Head of caudate nucleus (tissue), 42 donors: ENCODE results near the gene RAE1.

Source experiments
- DNase-seq, 42 donors: peaks; one replicate each; pipeline versions ENCODE4 v3.0.0 to v3.0.0-alpha.2; 2020 to 2021; ENCODE audit warnings: mixed read lengths in 7 of 42
- intact Hi-C: fragments of 100-400 bp; cut with DNase I; formaldehyde crosslinking; loops from one replicate; pipeline ENCODE4 v1.15.0; 2022

RAE1 gene

DNA sequence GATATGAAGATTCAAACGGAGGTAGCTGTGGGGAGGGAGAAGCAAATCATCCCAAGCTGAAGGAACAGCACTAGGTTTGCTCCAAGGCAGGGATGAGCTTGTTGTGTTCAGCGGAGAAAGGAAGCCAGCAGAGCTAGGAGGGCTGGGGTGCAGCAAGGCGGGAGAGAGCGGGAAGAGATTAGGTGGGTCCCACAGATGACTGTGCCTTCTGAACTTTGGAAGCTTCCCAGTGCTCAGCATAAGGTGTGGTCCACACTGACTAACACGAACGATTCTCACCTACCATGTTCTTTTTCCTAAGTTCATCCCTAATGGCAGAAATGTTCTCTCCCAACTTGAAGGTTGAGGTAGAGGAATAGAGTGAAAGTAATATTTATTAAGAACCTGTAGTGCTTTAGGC is 1.2 kb downstream of the RAE1 start:
- no peak for DNase-seq
- intact Hi-C loops = no loop called here

DNA sequence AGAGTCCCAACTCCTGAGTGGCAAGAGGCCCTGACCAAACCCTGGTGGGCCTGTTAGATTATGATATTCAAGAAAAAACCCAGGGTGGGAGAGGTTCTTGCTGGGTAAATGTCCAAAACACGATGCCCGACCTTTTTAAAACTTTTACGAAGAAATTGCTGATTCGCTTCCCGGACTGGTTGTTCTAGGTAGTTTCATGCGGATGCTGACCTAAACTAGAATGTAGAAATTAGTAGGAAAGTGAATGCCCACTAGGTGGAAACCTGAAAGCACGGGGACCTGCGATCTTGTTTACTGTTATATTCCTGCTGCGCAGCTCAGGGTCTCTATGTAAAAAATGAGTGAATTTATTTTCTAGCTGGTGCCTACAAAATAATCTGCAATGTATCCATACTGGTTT is 2.3 kb downstream of the RAE1 start:
- intact Hi-C loops = no loop called here
- DNase-seq = no peak

DNA sequence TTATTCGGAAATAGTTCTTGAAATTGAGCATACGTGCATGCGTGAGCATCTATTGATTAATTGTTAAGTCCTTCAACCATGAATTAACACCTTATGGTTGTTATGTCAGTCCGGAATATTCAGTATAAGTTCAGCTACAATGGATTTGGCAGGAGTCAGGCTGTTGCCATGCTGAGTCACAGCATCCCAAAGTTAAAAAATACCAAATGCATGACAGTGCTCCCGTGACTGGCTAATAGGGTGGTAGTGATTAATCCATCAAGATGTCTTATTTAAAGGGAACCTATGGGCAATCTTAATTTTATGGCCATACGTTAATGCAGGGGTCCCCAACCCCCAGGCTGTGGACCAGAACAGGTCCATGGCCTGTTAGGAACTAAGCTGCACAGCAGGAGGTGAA is 10.5 kb downstream of the RAE1 start:
- intact Hi-C loops = no loop called here
- no peak for DNase-seq

DNA sequence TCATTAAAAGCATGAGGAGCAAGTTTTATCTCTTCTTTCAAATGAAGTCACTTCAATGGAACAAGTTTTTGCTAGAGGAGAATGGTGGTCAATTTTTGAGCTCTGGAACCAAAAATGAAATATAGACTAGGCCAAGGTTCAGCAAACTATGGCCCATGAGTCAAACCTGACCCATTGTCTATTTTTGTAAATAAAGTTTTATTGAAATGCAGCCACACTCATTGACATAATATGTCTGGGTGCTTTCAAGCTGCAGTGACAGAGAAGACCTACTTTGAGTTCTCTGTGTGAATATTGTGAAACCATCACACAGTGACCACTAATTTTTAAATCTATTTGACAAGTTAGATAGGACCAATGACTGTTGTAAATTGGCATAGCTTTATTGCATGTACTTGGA is 13.4 kb downstream of the RAE1 start:
- no peak for DNase-seq

GRCh38 chr20:57369596-57369995 is 18.5 kb downstream of the RAE1 start:
- intact Hi-C loops = no loop called here
- DNase-seq = no peak

More for the DNA sequence above, 13.4 kb downstream of the RAE1 start:
- intact Hi-C loops = no loop called here

GRCh38 chr20:57370316-57370715 is 19.3 kb downstream of the RAE1 start:
- DNase-seq = no peak
- intact Hi-C loops = loop anchor here (10.0 kb wide), 1 partner anchor 224 kb away; no protein-coding TSS in a partner anchor

- intact Hi-C loops = loop anchor here (10.0 kb wide), 1 partner anchor 223 kb away; no protein-coding TSS in a partner anchor
- no peak for DNase-seq
Measured at GRCh38 chr20:57371363-57371762, 20.3 kb downstream of the RAE1 start.

DNA sequence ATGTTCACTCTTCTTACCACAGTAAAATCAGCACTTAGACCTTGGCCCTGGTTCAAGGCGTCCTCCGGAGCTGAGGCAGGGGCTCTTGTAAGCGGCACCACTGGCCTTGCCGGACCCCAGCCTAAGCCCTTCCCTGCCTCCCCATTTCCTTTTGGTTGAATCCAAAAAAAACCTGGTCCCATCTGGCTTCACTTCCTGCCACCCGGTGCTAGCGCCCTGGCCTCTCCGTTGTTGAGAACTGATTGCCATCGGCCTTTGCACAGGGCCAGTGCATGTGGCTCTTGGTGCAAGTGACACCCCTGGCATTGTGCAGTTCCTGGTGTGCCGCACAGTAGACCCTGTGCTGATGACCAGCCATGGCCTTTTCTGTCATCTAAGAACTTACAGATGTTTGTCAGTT is 21.1 kb downstream of the RAE1 start:
- intact Hi-C loops = loop anchor here (10.0 kb wide), 1 partner anchor 223 kb away; no protein-coding TSS in a partner anchor
- DNase-seq = no peak

GRCh38 chr20:57372581-57373350 is 21.7 kb downstream of the RAE1 start:
- peak in 1 of 42 donors; percentile 38 for DNase-seq
- intact Hi-C loops = loop anchor here (10.0 kb wide), 1 partner anchor 222 kb away; no protein-coding TSS in a partner anchor

DNA sequence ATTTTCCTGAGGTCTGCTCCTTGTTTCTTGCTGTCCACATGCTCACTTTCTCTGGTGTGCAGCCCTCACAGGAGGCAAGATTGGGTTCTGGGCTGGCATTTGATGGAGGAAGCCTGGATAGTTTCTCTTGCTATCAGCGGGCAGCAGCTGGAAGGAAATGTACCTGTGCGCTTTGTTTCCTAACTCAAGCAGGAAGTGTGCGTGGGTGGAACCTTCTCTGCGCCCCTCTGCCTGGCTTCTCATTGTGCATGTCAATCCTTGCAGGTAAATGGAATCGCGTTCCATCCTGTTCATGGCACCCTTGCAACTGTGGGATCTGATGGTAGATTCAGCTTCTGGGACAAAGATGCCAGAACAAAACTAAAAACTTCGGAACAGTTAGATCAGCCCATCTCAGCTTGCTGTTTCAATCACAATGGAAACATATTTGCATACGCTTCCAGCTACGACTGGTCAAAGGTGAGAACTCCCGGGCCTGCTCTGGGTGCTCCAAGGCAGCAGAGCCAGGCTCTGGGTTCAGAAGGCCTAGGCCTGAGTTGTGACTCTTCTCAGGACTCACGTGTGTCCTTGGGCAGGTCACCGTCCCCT is 23.4 kb downstream of the RAE1 start:
- intact Hi-C loops = loop anchor here (10.0 kb wide), 1 partner anchor 220 kb away; no protein-coding TSS in a partner anchor
- DNase-seq = peak in 1 of 42 donors; percentile 40

- intact Hi-C loops = loop anchor here (10.0 kb wide), 1 partner anchor 220 kb away; no protein-coding TSS in a partner anchor
- peak in 7 of 42 donors; percentile 21 to 59 (median 33) for DNase-seq
Measured at GRCh38 chr20:57374931-57375651, 24.0 kb downstream of the RAE1 start.

- intact Hi-C loops = loop anchor here (10.0 kb wide), 1 partner anchor 219 kb away; no protein-coding TSS in a partner anchor
- DNase-seq = no peak
Measured at GRCh38 chr20:57375652-57376230, 24.7 kb downstream of the RAE1 start.

- intact Hi-C loops = loop anchor here (10.0 kb wide), 1 partner anchor 217 kb away; no protein-coding TSS in a partner anchor
- DNase-seq = no peak
Measured at GRCh38 chr20:57377350-57377749, 26.3 kb downstream of the RAE1 start.

DNA sequence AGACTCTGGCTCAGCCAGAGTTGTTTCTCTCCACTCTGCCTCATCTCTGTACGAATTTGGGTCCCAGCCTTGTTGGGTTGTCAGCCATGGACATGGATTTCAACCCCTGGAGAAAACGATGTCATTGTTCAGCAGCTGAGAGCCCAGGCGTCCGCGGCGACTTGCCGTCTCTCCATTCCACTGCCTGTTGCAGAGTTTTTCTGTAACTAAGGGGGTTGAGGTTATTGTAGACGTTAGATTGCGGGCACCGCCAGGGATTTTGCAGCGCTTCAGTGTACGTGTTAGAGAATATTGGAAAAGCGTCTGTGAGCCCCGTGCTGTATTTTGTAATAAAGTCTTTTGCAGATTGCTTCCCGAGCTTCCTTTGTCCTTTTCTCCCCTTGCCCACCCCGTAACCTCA is 27.1 kb downstream of the RAE1 start:
- DNase-seq = no peak
- intact Hi-C loops = loop anchor here (10.0 kb wide), 1 partner anchor 217 kb away; no protein-coding TSS in a partner anchor

DNA sequence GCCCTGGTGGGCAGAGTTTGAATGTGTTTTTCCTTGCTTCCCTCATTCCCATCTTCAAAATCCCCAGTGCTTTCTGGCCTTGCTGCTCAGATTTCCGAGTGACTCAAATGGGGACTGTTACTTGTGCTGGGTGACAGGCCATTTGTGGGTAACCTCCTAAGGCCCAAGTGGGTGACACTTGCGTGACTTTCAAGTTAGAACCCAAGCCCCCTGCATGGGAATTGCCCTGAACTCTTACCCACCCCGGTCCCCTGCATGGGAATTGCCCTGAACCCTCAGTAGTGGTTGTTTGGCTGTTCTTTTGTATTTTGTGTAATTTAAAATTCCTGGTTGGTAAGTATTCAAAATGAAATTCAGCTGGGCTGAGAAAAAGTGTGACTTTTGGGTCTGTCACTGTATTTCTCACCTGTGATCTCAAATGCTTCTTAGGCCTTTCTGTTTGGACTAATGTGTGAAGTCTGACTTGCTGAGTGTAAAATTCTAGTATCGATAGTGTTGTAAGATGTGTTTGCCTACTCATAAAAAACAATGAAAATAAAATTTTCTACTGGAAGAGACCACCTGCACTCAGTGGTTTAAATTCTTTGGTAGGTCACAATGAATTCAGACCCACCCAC is 27.7 kb downstream of the RAE1 start:
- intact Hi-C loops = loop anchor here (10.0 kb wide), 1 partner anchor 216 kb away; no protein-coding TSS in a partner anchor

DNA sequence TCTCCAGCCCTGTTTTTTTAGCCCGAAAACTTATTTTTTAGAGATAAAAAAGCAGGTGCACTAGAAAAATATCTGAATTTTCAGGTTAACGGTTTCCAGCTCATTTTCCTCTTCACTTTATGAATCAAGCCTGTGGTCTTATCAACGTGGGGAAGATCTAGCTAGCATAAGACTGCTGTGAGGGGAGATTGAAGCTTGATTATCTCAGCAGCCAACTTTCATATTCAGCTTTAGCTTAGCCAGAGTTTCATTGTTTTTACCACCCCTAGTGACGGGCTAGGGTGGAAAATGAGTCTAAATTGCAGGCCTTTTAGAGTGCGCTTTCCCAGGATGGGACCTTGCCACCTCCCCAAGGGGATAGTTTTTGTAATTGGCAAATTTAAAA is 28.2 kb downstream of the RAE1 start:
- DNase-seq = no peak
- intact Hi-C loops = loop anchor here (10.0 kb wide), 1 partner anchor 216 kb away; no protein-coding TSS in a partner anchor

More for the DNA sequence above, 27.7 kb downstream of the RAE1 start:
- no peak for DNase-seq

DNA sequence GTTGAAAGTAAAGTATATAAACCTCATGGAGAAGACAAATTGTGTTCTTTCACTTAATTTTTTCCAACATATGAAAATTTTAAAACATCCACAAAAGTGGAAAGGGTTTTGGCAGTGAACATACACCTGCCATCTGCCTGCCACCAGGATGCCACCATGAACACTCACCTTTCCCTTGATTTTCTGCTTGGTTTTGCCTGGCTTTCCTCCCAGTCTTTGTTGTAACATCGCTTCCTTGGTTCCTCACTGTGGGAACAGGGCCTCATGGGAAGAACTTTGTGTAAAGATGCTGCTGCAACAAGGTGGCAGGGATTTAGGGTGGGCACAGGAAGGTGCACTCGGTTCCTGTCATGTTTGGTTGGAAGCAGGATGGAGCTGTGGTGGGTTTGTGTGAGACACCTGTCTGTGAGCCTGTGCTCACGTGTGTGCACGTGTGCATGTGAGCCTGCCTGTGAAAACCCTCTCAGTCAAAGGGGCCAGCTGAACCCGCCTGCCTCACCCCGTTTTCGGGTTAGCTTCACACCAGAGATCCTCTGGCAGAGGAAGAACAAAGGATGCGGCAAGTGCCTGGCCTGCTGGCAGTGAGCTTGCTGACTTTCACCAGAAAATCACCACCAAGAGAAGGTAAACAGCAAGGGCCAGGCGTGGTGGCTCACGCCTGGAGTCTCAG is 29.2 kb downstream of the RAE1 start:
- intact Hi-C loops = no loop called here

More for the DNA sequence above, 29.2 kb downstream of the RAE1 start:
- peak in 1 of 42 donors; percentile 15 for DNase-seq
